Measurements from ENCODE around the gene ADGRD2. TPM values are rescaled to one million over a fixed set of nuclear protein-coding genes. Genes with fewer than 3 reads are reported as not detected.

The ADGRD2 gene
- total RNA-seq, 1 donor from 2014 or later, result not detected

DNA sequence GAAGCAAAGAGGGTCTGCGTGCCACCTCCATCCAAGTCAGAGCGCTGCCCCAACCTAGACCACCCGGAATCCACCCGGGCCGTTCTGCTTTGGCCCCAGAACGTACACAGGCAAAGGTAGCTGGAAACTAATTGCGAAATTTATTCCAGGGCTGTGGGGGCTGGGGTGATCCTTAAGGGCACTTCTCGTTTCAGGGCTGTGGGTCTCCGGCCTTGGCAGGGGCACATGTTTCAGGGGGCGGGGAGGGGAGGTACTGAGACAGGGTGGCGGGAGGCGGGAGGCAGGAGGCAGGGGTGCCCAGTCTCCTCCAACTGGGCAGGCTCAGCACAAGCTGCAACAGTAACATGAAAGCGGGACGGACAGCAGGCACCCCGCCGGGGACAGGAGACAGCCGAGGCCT lies 30.9 kb downstream of the ADGRD2 start:
- no peak for DNase-seq

GRCh38 chr9:124482431-124483031 lies 32.3 kb downstream of the ADGRD2 start:
- DNase-seq, result no peak

DNA sequence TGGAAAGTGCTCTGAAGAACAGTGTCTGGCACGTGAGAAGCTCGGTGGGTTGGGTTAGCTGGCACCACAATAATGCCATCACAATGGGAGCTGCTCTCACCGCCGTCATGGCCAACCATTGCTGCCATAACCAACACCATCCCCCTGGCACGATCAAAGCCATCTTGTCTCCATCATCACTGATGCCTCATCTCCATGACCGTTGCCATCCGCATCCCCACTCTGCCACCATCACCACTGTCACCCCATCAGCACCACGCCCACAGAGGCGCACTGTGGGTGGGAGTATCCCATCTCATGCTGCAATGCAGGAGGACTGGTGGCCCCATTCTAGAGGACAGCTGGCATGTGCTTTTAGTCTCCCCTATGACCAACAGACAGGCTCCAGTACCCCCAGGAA lies 33.2 kb downstream of the ADGRD2 start:
- no peak for DNase-seq

GRCh38 chr9:124485201-124485600 lies 35.0 kb downstream of the ADGRD2 start:
- no peak for DNase-seq

DNA sequence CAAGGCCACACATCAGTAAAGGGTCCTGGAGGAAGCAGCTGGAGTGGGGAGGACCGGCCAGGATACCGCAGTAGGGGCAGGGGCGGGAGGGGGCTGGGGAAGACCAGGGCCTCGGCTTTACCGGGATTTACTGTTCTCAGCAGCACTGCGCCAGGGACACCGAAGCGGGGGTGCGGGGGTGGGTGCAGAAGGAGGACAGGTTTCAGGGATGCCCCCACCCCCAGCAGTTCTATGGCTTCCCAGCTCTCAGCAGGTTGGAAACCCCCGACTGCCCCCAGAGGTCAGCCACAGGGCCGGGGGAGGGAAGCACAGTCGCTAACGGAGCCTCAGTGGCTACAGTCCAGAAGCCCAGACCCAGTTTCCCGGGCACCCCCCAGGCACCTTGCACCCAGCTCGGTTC lies 35.7 kb downstream of the ADGRD2 start:
- no peak for DNase-seq

- DNase-seq, result no peak
Observed at GRCh38 chr9:124486778-124487259, 36.6 kb downstream of the ADGRD2 start.

DNA sequence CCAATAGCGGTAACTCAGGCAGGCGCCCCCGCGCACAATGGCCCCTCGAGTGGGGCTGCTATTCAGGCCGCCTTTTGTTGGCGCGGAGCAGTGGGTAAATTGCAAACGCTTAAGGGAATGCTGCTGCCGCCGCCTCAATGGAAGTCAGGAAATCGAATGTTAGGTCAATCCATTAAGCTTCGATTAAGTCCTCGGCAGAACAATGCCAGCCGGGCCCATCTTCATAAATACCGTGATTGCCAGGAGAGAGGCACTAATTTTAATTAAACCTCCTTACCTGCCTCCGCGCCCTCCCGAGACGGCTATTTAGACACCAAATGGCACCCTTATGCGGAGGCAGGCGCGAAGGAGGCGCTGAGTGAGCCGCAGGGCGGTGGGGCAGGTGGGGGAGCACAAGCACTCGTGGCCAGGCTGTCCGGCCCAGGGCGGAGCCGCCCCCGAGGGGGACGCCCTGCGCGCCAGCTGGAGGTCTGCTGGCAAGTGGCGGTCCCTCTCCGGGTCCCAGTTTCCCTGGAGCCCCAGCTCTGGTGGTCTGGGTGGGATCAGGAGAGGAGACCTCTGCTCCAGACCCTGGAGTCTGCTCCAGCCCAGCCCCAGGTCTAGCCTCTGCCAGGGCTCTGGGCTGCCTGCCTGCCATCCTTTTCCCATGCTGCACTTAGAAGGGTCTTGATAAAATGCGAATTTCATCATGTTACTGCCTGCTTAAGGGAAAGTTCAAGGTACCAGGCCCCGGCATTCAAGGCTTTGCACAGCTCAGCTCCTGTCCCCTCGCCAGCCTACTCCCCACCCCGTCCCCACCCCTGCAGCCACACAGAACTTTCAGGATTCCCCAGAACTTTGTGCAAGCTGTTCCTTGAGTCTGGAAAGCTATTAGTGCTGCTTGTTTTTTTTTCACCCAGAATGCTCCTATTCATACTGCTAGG lies 37.3 kb downstream of the ADGRD2 start:
- no peak for DNase-seq

DNA sequence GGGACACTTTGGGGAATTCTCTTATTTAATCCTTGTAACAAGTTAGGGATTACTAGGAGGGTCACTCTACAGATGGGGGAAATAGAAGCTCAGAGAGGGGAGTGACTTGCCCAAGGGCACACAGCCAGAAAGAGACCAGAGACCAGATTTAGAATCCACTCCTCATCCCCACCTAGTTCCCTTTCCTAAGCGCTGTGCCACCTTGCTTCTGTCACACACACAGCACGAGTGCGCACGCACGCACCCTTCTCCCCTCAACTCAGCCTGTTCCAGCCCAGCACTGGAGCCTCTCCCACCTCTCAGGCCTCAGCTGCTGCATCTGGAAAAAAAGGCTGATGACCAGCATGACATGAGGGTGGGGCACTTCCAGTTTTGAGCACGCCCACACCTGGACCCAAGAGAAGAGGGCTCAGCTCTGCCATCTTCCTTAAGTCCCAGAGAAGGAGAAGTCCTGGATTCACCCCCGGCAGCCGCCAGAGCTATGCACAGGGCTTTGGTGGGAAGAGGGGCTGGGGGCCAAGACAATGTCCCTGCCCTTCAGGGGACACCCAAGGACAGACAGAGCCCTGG lies 38.5 kb downstream of the ADGRD2 start:
- DNase-seq, result no peak

- DNase-seq, result no peak
Observed at GRCh38 chr9:124489222-124489621, 39.0 kb downstream of the ADGRD2 start.

DNA sequence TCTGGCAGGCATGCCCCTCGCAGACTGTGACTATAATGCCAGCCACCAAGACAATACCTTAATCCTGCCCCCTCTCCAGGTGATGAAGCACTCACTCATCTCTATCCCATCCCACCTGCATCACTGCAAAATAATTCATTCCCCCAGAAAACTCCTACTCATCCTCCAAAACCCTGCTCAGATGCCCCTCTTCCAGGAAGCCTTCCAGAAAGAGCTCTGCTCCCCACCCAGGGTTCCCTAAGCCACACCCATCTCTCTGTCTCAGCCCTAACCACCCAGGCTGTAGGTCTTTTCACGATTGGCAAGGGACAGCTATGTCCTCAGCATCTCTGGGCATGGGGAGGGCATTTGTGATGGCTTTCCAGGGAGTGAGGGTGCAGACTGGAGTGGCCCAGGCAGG lies 39.8 kb downstream of the ADGRD2 start:
- no peak for DNase-seq

GRCh38 chr9:124491049-124491975 lies 41.1 kb downstream of the ADGRD2 start:
- no peak for DNase-seq

DNA sequence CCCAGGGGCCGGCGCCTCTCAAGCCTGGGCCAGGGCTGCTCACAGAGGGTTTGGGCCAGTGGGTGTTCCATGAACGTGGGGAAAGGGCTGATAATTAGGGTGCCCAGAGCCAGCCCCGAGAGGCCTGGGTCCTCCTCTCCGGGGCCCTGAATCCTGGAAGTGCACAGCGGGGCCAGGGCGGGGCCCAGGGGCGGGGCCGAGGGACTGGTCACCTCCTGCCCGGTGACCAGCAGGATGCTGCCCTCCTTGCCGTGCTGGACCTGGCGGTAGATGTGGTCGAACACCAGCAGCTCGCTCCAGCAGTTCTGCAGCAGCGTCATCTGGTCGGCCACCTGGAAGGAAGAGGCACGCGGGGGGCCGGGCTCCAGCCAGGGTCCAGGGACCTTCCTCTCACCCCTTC lies 42.6 kb downstream of the ADGRD2 start:
- no peak for DNase-seq

DNA sequence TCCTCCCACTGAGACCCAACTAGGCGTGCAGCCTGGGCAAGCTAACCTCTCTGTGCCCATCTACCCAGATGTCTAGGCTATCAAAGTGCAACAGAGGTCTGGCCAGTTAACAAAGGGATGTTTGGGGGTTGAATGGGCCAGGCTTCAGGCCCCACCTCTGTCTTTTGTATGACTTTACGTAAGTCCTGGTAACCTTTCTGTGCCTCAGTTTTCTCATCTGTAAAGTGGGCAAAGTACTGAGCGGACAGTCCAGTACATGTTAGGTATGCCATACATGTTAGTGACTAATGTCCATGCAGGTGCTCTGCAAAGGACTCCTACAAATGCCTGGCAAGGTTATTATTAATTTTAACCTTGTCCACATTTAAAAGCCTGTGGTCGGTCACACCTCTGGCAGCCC lies 43.0 kb downstream of the ADGRD2 start:
- DNase-seq, result no peak

DNA sequence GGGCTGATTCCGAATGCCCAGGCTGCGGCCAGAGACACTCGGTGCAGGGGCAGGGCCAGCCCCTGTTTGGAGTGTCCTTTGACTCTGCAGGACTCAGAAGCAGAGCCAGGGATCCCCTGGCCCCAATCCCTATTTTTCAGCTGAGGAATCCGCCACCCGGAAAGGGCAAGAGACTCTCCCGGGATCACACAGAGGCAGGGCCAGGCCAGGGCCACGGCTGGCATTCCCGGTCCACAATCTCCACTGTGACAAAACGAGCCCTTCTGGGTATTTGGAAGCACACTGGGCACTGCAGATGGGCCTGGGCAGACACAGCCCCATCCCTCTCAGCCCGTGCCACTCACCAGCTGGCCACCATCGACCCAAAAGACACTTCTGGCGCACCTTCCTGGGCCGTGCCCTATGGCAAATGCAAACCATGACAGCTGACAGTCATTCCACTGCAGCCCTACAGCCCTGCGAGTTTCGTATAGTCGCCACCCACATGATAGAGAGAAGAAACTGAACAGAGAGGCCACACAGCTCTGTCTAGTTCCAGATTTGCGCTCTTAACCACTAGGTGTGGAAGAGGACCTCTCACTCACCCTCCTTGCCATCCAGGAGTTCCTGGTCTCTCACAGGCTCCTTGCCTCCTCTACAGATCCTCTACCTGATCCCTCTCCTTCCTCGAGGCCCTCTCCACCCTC lies 43.7 kb downstream of the ADGRD2 start:
- DNase-seq, result no peak

GRCh38 chr9:124495126-124496074 lies 45.1 kb downstream of the ADGRD2 start:
- DNase-seq, result no peak

GRCh38 chr9:124496075-124496449 lies 45.8 kb downstream of the ADGRD2 start:
- no peak for DNase-seq

GRCh38 chr9:124496463-124496862 lies 46.2 kb downstream of the ADGRD2 start:
- DNase-seq, result no peak

GRCh38 chr9:124497441-124497840 lies 47.2 kb downstream of the ADGRD2 start:
- no peak for DNase-seq

GRCh38 chr9:124498040-124498439 lies 47.8 kb downstream of the ADGRD2 start:
- no peak for DNase-seq

DNA sequence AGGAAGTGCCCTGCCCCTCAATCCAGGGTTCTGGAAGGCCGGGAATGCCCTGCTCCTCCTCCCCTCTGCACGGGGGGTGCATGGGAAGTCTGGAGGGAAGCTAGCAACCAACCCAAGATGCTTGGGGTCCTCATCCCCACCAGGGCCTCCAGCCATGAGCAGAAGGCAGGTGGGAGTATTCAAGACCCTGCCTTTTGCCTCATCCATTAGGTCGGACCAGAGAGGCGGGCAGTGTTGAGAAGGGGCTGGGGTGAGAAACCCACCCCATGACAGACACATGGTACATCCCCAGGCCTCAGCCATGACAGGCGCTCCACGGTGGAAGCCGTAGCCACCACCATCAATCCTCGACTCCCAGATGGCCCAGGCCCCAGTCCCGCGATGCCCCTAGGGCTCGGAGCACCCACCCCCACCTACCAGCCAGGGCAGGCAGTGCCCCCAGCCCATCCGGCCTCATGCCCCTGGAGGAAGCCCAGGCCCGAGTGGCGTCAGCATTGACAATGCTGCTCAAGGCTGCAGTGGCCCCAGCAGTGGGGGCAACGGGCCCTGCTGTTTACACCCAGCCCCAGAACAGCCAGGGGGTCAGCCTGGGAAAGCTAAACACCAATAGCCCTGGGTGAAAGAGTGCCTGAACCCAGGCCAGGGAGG lies 48.4 kb downstream of the ADGRD2 start:
- no peak for DNase-seq

Measured in dermis blood vessel endothelial cell (primary cell).